ENCODE results near the gene PAGE3.

Gene PAGE3, protein sequence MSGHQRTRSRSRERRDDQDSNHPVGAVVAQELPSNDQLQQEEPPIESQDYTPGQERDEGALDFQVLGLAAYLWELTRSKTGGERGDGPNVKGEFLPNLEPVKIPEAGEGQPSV

DNA sequence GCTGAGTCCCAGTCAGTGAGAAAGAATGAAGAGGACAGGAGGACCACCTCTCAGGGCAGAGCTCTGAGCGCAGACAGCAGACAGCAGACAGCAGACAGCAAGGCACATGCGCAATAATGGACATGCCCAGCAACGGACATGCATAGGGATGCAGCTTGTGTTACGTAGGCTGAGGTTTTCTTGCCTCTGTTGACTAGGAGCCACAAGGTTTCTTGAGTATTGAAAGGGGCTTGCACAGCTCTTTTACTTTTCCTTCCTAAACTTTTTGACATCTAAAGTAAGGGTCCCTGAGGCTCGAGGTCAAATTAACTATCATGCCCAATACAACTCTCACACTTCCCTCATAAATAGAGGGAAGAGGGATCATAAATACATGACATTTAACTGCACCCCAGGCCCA, at the start of gene PAGE3:
PAGE3 (minus strand) TSS at position 101 of the 400 bp plus-strand sequence. CDS start 1,013 bp downstream, outside the sequence.
- DNase-seq (ENCODE audit: low read depth in 1 of 2, low spot score in 1 of 2), result no peak

DNA sequence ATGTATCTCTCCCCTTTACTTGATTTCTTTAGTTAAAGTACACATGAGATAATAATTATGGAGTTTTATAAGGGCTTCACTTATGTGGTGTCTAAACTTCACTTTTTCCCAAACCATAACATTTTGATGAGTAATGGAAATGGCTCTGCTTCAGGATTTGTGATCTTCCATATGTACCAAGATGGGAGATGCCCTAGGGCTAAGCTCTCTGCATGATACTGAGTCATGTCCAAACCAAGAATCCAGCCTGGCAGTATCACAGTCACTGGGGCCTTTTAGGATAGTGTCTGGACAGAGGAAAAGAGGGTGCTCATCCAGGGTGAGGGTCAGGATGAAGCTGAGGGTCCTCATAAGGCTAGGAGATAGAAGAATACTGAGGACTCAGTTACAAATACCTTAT, 47.9 kb upstream of the PAGE3 start:
- DNase-seq (ENCODE audit: low read depth in 1 of 2, low spot score in 1 of 2), result no peak

DNA sequence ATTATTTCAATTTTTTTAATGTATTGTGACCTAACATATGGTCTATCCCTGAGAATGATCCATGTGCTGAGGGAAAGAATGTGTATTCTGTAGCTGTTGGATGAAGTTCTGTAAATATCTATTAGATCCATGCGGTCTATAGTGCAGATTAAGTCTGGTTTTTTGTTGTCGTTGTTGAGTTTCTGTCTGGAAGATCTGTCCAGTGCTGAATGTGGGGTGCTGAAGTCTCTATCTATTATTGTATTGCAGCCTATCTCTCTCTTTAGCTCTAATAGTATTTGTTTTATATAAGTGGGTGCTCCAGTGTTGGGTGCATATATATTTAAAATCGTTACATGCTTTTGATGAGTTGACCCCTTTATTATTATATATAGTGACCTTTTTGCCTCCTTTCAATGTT, 26.2 kb upstream of the PAGE3 start:
- no peak for DNase-seq (ENCODE audit: low read depth in 1 of 2, low spot score in 1 of 2)

DNA sequence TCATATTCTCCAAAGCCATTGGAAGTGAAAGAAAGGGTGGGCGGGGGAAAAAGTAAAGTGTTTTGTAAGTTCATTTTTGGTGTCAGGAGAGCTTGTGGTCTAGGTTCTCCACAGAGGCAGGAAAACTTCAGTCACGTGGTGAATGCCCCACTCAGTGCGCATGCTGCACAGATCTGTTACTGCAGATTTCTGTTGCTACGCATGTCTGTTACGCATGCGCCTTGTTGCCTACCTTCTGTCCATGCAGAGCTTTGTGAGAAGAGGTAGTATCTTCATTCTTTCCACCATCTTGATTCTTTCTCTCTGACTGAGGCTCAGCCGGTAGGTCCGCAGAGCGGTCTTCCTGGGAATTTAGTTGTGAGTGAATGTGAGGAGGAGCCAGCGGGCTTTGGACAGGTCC, 15.1 kb upstream of the PAGE3 start:
- no peak for DNase-seq (ENCODE audit: low read depth in 1 of 2, low spot score in 1 of 2)

DNA sequence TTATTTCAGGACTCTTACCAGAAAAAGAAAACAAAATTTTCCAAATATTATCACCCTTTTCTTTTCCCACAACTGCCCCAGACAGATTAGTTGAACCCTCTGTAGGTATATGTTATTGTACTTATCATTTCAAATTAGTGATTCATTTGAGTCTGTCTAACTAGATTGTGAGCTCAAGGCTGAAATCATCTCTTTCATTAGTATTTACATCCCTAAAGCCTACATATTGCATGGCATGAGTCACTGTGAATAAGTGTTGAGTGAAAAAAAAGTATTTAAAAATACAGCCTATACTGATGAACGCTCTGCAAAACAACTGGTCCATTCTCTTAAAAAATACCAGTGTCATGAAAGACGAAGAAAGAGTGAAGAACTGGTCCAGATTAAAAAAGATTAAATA, 3.9 kb downstream of the PAGE3 start:
- no peak for DNase-seq (ENCODE audit: low read depth in 1 of 2, low spot score in 1 of 2)

DNA sequence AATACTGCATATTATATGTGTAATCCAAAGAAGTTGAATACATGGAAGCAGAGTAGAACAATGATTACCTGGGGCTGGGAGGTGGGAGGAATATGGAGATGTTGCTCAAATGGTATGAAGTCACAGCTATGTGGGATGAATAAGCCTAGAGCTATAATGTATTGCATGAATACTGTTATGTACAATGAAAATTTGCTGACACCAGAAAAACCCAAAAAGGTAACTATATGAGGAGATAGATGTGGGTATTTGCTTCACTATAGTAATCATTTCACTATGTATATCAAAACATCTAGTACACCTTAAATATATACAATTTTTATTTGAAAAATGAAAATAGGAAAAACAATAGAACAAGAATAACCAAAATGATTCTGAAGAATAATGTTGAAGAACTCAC, 11.2 kb downstream of the PAGE3 start:
- DNase-seq (ENCODE audit: low read depth in 1 of 2, low spot score in 1 of 2), result no peak

DNA sequence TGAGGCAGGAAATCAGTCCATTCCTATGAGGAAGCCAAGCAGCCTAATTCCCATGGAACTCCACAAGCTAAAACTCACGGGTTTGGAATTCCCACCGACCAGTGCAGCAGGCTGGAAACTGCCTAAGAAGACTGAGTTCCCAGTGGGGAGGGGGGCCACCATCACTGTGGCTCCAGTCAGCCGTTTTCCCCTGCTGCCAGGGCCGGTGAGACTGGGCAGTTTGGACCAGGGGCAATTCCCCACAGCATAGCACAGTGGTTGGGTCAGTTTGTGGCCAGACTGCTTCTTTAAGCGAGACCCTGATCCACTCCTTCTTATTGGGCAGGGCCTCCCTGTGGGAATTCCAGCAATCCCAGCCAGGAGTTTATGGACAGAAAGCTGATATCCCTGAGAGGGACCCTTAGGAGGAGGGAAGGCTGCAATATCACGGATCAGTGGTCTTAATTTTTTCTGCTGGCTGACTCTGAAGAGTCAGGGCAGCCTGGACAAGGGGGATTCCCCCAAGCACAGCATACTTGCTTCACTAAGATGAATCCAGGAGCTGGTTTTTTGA, 23.9 kb downstream of the PAGE3 start:
- no peak for DNase-seq (ENCODE audit: low read depth in 1 of 2, low spot score in 1 of 2)

DNA sequence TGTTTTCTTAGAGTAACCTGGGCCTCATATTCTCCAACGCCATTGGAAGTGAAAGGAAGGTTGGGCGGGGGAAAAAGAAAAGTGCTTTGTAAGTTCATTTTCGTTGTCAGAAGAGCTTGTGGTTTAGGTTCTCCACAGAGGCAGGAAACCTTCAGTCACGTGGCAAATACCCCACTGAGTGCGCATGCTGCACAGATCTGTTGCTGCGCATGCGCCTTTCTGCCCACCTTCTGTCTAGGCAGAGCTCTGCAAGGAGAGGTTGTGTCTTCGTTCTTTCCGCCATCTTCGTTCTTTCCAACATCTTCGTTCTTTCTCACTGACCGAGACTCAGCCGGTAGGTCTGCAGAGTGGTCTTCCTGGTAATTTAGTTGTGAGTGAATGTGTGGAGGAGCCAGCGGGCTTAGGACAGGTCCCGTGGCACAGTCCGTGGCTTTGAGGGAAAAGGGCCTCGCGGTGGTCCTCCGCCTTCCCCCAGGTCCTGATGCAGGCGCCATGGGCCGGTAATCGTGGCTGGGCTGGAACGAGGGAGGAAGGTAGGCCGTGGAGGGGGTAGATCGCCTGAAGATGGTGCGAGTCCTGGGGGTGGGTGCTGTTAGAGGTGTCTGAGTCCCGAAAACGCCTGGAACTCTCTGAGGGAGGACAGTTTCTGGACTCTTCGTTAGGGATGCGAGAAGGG, 44.5 kb downstream of the PAGE3 start, which contains the start of gene PAGE5:
PAGE5 (plus strand) TSS at position 228 of the 676 bp plus-strand sequence. CDS start 1,037 bp downstream, outside the sequence.
- DNase-seq (ENCODE audit: low read depth in 1 of 2, low spot score in 1 of 2), result no peak

DNA sequence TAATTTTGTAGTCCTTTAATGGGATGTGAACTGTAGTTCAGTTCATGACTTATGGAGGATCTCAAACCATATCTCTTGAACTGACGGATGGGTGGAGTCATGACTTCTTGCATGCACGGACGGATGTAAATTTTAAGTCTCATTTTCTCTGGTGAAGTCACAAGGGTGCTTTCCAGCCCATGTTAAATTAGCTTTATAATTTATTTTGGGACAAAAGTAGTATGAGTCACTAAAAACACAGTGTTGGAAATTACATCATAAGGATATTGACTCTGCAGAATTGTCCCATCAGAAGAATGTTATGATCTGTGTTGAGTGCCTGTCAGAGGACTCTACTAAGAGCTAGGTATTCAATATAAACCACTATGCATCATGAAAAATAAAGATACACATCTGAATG, 51.3 kb downstream of the PAGE3 start:
- DNase-seq (ENCODE audit: low read depth in 1 of 2, low spot score in 1 of 2), result no peak

DNA sequence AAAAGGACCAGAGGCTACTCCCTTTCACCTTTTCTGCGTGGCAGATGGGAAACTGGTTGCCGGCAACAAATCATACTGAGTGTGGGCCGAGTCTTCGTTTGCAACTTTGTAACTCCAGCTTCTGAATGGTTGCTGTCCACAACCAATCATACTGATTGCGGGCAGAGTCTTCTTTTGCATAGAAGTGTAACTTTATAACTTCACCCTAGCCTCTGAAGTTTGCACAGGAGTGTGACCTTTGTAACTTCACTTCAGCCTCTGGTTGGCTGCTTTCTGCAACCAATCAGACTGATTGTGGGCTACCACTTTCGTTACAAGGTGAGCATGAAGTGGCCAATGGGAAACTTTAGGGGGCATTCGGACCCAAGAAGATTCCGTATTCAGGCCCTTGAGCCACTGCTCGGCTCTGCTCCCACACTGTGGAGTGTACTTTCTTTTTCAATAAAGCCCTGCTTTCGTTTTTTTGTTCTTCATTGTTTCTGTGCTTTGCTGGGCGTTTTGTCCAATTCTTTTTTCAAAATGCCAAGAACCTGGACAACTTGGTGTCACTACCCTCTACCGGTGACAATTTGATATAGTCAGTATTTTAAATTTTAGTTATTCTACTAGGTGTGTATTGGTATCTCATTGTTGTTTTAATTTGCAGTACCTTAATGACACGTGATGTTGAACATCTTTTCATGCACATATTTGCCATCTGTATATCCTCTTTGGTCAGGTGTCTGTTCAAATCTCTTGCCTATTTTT, 53.6 kb downstream of the PAGE3 start:
- no peak for DNase-seq (ENCODE audit: low read depth in 1 of 2, low spot score in 1 of 2)

Data from stimulated activated CD4-positive, alpha-beta T cell treated with anti-CD3 and anti-CD28 coated beads, Interleukin-15, amount 100 ng/mL, for 1 hour (primary cell).